ENCODE measurements around the gene POU4F1. TPM values are rescaled to one million over a fixed set of nuclear protein-coding genes. Genes with fewer than 3 reads are reported as not detected.

The POU4F1 gene
- not detected in 2 replicates for total RNA-seq

GRCh38 chr13:78603240-78603957, at the start of gene POU4F1:
POU4F1 (minus strand) TSS chr13:78603552; CDS start chr13:78603326, 226 bp downstream.

Other genes with a start within 250 kb of the POU4F1 start
- gene OBI1, start 55.6 kb upstream of the POU4F1 start, total RNA-seq = 11.6 and 16.2 TPM in 2 replicates

All from smooth muscle cell of the umbilical artery (primary cell).